HTERT RPE-1 (cell line): Measurements from ENCODE around the gene PSME1.

Experiments
- in situ Hi-C: fragments of 300-500 bp; cut with MboI; formaldehyde crosslinking; loops from 4 replicates; pipeline ENCODE4 v1.14.3; 2020; ENCODE audit warnings: low sequenced_read_pairs

Gene PSME1

DNA sequence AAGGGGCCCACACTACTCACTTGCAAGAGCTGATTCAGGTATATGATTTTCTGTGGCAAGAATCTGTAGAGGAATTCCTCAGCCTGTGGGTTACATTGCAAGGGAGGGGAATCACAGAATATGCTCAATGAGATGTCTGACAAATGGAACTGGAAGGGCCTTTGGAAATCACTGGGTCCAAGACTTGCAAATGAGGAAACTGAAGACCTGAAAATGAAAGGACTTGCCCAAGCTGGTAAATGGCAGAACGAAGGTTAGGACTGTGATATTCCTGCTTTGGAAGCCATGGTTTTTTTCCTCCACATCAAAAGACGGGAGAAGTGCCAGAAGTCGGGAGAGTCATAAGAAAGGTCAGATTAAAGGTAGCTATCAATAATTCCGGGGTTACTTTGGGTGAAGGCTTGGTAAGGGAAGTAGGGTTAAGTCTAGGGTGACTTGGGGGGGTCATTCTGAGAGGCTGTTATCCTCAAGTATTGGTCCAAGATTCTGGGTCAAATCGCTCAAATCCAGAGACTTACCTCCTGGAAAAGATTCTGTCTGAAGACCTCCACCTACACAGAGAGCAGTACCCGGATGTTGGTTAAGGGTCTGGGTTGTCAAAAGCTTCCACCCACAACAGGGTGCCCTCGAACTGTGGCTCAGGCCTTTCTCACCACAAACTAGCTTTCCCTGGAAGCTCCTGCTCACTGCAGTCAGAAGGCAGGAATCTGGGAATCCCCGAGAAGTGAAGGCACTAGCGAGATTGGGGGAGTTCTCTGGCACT lies 9.9 kb downstream of the PSME1 start:
- in situ Hi-C loops, result no loop called here

DNA sequence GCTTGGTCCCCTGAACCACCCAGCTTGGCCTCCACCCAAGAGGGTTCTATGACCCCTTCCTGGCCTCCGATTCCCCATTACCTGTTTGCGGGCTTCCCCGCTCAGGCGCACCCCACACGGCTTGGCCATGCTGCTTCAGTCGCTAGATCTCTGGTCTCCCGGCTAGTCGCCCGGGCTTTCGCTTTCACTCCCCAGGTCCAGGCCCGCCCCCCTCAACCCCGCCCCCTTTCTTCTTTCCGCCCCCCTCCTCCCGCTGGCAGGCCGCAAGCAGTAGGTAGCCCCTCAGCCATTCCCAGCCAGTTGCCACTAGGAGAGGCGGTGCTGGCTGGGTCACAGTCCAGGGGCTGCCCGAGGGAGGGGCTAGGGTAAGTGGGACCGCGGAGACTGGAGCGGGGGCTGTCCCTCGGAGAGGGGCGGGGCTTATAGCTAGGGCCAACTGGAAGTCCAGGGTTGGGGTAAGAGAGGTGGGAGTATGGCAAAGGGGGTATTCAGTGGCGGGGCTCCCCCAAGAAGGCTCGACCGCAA lies 10.5 kb downstream of the PSME1 start, which contains the start of gene PSME2:
TSS of gene PSME2 (minus strand) at position 158 of the 525 bp plus-strand sequence. CDS start at position 129, 29 bp downstream.
- in situ Hi-C loops, result no loop called here

DNA sequence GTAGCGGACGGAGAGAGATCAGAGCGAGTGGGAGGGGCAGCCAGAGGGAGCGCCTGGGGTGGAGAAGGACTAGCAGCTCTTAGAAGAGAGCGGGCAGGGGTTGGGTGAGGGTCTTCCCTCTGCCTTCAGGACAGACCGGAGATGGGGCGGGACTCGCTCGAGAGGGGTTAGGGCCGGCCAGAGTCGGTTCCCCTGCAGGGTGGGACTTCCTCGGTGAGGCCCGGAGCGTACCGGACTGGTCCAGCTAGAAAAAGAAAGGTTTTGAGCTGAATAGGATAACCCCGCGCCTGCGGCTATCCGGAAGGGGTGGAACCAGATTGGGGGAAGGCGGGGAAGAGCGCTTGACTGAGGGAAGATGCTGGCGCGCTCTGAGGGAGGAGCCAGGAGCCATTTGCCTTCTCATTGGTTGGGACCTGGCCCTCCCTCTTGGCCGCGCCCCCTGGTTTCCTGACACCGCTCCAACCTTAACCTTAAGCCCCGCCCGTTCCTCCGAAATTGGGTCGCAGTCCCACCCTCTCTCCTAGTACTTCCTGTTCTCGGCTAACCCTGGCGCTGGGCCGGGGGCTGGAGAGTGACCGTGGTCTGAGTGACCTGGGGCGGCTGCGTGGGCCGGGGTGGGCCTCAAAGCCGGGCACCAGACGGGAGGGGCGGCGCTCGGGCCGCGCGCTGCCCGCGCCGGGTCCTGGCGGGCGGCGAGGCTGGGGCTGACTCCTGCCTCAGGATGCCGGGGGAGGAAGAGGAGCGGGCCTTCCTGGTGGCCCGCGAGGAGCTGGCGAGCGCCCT lies 11.2 kb downstream of the PSME1 start, which contains the start of gene RNF31:
TSS of gene RNF31 (plus strand) at position 521 of the 783 bp plus-strand sequence. CDS start at position 722, 201 bp downstream.
- in situ Hi-C loops, result no loop called here

DNA sequence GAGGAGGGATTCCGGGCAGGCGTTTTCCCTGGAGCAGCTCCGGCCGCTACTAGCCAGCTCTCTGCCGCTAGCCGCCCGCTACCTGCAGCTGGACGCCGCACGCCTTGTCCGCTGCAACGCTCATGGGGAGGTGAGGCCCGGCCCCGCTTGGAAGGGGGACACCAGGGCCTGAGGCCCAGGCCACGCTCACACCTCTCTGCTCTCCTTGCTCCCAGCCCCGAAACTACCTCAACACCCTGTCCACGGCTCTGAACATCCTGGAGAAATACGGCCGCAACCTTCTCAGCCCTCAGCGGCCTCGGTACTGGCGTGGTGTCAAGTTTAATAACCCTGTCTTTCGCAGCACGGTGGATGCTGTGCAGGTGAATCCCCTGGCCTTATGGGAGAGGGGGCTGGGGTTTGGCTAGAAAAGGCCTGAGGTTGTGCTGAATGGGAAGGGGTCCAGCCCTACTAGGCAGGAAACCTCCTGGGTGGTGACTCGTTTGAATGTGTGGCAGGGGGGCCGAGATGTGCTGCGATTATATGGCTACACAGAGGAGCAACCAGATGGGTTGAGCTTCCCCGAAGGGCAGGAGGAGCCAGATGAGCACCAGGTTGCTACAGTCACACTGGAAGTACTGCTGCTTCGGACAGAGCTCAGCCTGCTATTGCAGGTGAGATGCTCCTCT lies 11.9 kb downstream of the PSME1 start:
- in situ Hi-C loops, result no loop called here

DNA sequence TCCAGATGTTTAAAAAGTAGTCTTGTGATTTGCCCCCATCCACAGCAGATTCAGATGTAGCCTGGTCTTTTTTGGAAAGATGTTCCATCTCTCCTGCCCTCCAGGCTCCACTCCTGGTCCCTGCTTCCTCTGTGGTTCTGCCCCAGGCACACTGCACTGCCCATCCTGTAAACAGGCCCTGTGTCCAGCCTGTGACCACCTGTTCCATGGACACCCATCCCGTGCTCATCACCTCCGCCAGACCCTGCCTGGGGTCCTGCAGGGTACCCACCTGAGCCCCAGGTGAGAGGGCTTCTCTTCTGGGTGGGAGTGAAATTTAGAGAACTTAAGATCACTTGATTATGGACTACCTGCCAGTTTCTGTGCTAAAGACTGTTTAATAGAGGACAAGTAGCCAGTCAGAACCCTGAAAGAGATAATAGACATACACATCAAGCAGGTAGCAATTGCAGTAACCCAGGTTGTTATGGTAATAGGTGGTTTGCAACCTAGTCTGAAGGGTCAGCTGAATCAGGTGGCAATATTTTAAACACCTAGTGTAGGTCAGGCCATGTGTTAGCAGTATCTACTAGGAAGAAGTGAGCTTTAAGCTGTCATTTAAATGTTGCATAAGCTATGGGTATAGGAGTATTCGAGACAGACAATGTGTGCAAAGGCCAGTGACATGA lies 13.4 kb downstream of the PSME1 start:
- in situ Hi-C loops, result no loop called here

DNA sequence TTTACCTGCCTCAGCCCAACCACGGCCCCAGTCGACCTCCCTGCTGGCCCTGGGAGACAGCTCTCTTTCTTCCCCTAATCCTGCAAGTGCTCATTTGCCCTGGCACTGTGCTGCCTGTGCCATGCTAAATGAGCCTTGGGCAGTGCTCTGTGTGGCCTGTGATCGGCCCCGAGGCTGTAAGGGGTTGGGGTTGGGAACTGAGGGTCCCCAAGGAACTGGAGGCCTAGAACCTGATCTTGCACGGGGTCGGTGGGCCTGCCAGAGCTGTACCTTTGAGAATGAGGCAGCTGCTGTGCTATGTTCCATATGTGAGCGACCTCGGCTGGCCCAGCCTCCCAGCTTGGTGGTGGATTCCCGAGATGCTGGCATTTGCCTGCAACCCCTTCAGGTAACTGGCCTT lies 14.1 kb downstream of the PSME1 start:
- in situ Hi-C loops, result no loop called here

DNA sequence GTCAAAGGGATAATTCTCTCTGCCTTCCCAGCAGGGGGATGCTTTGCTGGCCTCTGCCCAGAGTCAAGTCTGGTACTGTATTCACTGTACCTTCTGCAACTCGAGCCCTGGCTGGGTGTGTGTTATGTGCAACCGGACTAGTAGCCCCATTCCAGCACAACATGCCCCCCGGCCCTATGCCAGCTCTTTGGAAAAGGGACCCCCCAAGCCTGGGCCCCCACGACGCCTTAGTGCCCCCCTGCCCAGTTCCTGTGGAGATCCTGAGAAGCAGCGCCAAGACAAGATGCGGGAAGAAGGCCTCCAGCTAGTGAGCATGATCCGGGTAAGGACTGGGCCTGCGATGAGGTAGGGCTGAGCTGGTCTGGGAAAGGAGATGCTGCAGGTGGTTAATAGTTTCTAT lies 14.6 kb downstream of the PSME1 start:
- in situ Hi-C loops, result no loop called here

DNA sequence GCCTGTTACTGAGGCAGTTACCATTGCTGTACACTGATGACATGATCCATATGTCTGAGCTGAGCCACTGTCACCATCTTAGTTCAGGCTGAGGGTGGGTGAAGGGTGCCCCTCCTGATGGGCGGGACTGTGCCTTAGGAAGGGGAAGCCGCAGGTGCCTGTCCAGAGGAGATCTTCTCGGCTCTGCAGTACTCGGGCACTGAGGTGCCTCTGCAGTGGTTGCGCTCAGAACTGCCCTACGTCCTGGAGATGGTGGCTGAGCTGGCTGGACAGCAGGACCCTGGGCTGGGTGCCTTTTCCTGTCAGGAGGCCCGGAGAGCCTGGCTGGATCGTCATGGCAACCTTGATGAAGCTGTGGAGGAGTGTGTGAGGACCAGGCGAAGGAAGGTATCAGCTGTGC lies 15.0 kb downstream of the PSME1 start:
- in situ Hi-C loops, result no loop called here

DNA sequence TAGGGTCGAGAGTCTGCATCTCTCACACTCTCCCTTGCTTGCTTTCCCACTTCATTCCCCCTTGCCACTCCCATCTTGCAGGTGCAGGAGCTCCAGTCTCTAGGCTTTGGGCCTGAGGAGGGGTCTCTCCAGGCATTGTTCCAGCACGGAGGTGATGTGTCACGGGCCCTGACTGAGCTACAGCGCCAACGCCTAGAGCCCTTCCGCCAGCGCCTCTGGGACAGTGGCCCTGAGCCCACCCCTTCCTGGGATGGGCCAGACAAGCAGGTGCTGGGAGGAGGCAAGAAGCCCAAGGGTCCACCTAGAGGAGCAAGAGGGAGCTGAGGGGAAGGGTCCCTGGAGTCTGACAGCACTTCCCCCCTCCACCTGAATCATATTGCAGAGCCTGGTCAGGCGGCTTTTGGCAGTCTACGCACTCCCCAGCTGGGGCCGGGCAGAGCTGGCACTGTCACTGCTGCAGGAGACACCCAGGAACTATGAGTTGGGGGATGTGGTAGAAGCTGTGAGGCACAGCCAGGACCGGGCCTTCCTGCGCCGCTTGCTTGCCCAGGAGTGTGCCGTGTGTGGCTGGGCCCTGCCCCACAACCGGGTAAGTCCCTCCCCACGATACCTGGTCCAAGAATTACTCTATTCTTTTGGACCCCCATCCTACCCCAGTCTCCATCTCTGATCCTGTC lies 15.5 kb downstream of the PSME1 start:
- in situ Hi-C loops, result no loop called here

DNA sequence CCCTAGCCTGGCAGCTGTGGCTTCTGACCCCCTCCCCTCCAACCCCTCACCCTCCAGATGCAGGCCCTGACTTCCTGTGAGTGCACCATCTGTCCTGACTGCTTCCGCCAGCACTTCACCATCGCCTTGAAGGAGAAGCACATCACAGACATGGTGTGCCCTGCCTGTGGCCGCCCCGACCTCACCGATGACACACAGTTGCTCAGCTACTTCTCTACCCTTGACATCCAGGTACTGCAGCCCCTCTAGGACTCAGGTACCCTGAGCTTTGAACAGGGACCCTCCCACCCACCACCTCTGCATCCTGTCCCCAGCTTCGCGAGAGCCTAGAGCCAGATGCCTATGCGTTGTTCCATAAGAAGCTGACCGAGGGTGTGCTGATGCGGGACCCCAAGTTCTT lies 19.1 kb downstream of the PSME1 start:
- in situ Hi-C loops, result no loop called here

DNA sequence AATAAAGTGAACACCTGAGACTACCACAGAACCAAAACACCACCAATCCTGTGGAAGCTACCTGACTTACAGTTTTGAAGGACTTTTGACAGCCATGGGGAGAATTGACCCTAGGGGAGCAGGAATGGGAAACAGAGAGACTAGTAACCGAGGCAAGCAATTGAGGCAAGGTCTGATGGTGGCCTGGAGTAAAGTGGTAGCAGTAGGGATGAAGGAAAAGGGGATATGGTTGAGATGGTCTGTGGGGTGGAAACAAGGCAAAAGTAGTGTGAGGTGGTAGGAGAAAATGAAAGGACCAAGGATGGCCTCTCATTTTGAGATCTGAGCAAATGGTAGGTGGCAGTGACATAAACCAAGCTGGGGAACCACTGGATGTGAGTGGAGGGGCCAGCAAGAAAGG lies 20.8 kb downstream of the PSME1 start:
- in situ Hi-C loops, result no loop called here

DNA sequence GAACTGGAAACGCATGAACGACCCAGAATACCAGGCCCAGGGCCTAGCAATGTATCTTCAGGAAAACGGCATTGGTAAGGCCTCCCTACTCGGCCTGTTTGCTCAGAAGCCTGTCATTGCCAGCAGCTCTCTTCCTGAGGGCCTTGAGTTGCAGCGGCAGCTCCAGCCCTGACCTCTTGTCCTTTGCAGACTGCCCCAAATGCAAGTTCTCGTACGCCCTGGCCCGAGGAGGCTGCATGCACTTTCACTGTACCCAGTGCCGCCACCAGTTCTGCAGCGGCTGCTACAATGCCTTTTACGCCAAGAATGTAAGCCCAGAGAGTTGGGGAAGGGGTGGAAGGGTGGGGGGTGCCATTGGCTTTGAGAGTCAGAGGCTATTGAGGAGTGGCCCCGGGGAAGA lies 21.3 kb downstream of the PSME1 start:
- in situ Hi-C loops, result no loop called here

DNA sequence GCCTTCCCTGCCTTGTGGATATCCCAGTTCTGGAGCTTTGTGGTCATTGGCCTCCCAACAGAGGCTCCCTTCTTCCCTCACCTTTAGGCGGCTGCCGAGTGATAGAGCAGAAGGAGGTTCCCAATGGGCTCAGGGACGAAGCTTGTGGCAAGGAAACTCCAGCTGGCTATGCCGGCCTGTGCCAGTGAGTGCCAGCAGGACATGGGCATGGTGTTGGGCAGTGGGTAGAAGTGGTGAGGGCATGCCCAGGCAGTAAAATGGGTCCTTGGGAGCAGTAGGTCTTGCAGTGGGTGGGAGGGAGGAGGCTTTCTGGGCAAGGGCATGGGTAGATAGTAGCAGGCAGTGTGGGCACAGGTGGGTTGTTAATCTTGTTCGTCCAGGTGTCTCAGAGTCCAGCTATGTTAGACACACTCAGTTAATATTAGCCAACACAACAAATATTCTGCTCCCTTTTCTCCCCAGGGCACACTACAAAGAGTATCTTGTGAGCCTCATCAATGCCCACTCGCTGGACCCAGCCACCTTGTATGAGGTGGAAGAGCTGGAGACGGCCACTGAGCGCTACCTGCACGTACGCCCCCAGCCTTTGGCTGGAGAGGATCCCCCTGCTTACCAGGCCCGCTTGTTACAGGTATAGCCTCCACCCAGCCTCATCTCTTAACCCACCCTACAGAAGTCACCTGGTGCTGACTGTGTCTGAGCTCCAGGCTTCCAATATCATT lies 23.9 kb downstream of the PSME1 start:
- in situ Hi-C loops, result no loop called here

DNA sequence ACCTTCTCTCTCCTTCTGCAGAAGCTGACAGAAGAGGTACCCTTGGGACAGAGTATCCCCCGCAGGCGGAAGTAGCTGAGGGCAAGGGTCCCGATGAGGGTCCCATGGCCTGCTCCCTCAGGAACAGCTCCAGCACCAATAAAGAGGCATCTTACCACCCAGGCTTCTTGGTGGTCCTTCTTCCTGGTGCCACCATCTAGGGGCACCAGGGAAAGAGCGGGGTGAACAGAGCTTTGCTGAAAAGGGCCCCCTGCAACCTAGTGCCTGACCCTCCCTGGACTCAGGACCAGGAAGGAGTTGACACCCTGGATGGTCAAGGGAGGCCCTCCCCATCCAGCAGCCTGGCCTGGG lies 24.5 kb downstream of the PSME1 start:
- in situ Hi-C loops, result no loop called here

DNA sequence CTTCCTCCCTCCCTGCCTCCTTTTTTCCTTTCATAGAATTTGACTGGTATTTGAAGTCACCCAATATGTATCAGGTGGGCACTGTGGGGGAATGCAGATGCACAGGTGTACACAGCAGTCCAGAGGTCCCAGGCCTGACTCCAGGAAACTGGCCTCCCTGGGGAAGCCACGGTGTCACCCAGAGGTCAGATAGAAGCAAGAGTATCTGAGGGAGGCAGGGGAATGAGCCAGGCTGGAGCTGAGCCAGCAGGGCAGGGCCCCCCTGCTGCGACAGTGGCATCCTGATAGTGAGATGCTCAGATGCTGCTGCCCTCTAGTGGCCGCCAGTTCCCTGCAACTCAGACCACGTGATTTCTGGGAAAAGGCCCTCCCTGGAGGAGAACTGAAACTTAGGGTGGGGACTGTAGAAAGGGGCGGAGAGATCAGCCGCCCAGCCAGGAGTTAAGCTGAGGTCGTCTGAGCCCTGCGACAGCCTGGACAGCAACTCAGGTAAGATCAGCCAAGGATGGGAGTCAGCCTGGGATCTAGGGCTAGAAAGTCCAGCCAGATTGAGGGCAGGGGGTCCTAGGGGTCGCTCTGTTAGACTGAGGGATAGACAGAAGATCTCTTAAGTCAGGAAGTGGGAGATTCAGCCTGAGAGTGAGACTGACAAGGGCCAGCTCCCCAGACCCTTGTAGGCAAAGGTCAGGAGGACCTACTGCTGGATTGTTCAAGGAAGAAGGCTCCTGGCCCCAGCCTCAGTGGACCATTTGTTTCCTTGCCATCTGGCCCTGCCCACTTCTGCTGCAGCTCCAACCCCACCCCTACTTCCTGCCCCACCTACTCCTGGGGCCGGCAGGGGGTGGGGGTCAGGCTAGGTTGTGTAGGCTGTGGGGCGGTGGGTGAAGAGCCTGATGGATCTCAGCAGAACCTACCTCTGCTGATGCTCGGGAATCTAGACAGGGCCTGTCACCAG lies 25.1 kb downstream of the PSME1 start, which contains the start of gene IRF9:
TSS of gene IRF9 (plus strand) at position 416 of the 955 bp plus-strand sequence. CDS start 880 bp downstream, outside the sequence.
- in situ Hi-C loops, result no loop called here

DNA sequence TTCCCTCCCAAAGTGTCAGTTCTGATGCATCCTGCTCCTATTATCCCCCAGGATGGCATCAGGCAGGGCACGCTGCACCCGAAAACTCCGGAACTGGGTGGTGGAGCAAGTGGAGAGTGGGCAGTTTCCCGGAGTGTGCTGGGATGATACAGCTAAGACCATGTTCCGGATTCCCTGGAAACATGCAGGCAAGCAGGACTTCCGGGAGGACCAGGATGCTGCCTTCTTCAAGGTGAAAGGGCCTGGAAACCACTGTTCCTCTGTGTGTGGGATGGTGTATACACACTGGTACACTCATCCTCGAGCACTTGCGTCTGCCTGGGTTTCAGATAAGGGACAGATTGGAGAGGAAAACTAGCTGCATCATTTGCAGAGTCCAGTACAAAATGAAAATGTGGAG lies 26.1 kb downstream of the PSME1 start:
- in situ Hi-C loops, result no loop called here

DNA sequence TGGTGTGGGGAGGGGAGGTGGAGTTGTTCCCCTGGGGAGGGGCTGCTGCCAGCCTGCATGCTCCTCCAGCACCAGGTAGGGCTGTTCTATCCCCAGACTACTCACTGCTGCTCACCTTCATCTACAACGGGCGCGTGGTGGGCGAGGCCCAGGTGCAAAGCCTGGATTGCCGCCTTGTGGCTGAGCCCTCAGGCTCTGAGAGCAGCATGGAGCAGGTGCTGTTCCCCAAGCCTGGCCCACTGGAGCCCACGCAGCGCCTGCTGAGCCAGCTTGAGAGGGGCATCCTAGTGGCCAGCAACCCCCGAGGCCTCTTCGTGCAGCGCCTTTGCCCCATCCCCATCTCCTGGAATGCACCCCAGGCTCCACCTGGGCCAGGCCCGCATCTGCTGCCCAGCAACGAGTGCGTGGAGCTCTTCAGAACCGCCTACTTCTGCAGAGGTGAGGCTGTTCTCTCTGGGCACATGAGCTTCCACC lies 28.6 kb downstream of the PSME1 start:
- in situ Hi-C loops, result no loop called here

DNA sequence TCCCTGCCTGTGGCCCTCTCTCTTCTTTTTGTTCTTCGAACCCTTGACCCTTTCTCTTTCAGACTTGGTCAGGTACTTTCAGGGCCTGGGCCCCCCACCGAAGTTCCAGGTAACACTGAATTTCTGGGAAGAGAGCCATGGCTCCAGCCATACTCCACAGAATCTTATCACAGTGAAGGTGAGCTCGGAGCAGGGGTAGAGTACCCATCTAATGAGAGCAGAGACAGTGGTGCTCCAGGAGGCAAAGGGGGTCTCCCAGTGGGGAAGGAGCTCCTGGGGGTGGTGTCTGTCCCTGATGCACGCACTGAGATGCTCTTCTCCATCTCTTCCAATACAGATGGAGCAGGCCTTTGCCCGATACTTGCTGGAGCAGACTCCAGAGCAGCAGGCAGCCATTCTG lies 29.8 kb downstream of the PSME1 start:
- in situ Hi-C loops, result no loop called here
